ENCODE measurements around the gene LEP.

The LEP gene

DNA sequence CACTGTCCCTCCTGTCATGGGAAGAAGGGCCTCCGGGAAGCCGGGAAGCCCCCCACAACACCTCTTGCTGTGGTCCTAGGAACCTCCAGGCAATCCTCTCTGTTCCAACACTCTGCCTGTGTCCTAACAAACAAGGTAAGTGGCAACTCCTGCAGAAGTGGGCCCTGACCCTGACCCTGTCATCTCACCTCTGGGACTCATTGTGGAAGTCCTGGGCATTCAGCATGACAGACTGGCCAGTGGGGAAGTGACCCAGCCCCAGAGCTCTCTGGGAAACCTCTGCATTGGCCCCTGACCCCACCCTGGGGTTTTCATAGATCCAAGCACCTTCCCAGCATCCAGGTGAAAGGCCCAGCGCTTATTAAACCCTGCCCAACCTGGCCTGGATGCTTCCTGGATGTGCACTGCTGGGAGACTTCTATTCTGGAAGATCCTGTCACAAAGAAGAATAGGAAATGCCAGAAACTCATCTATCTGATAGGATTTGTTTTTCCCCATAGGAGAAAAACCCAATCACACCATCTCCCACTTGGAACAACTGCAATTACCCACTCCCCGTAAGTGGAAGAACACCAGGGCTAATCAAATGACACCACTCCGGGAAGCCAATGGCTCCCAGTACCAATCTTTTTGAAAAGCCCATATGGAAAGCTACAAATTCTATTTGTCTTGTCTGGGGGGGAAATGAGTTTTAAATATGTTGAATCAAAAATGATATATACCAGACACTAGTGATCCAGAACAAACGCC, 24.3 kb downstream of the LEP start:
- H3K4me3 ChIP-seq: no peak overlapping the region
- peaks cover 0 to 2% of the 10 kb centered on the region in 2 donors for H3K27me3 ChIP-seq
- no peak for DNase-seq
- H3K27ac ChIP-seq: no peak overlapping the region
- peaks cover 0 to 16% (median 12%) of the 10 kb centered on the region in 4 donors for H3K4me1 ChIP-seq
- TF ChIP-seq CTCF (IDR thresholded peaks at IDR 0.05): no peak
- no peaks in the 10 kb centered on the region for H3K9me3 ChIP-seq
- intact Hi-C loops (cut with DNase I; ENCODE audit: low total_unique reads): no loop called here
- H3K36me3 ChIP-seq: no peaks in the 10 kb centered on the region

DNA sequence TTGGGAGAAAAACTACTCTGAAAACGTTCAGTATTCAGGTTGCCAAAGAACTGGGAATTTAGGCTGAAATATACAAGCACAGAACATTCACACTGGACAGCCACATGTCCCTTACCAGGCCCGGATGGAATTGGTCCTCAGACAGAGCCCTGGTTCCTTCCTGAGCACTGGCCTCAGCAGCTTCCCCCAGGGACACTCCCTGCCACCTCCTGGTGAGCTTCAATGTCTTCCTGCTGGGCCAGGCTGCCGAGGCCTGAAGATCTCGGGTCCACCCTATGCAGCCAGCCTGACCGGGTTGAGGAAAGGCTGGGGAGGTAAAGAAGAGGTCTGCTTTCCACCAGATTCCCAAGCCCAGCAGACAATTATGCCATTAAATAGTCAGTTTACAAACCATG, 24.8 kb downstream of the LEP start:
- DNase-seq: no peak
- TF ChIP-seq CTCF (IDR thresholded peaks at IDR 0.05): no peak
- Histone ChIP-seq H3K4me1 (peaks cover 0 to 20% (median 15%) of the 10 kb centered on the region in 4 donors), H3K36me3 (no peaks in the 10 kb centered on the region), H3K4me3 (no peak overlapping the region), H3K27me3 (peaks cover 0 to 8% of the 10 kb centered on the region in 2 donors), H3K27ac (no peak overlapping the region), H3K9me3 (no peaks in the 10 kb centered on the region)
- intact Hi-C loops (cut with DNase I; ENCODE audit: low total_unique reads): no loop called here

- Histone ChIP-seq H3K27me3 (peaks cover 0 to 14% of the 10 kb centered on the region in 2 donors), H3K4me3 (peak overlapping the region; percentile 11 to 38), H3K4me1 (peaks cover 0 to 26% (median 21%) of the 10 kb centered on the region in 4 donors), H3K36me3 (no peaks in the 10 kb centered on the region), H3K27ac (peak overlapping the region; percentile 42 to 46), H3K9me3 (no peaks in the 10 kb centered on the region)
- no peak for DNase-seq
- no peak for TF ChIP-seq CTCF (IDR thresholded peaks at IDR 0.05)
- intact Hi-C loops (cut with DNase I; ENCODE audit: low total_unique reads): no loop called here
Observed at GRCh38 chr7:128266529-128266882, 25.4 kb downstream of the LEP start.

DNA sequence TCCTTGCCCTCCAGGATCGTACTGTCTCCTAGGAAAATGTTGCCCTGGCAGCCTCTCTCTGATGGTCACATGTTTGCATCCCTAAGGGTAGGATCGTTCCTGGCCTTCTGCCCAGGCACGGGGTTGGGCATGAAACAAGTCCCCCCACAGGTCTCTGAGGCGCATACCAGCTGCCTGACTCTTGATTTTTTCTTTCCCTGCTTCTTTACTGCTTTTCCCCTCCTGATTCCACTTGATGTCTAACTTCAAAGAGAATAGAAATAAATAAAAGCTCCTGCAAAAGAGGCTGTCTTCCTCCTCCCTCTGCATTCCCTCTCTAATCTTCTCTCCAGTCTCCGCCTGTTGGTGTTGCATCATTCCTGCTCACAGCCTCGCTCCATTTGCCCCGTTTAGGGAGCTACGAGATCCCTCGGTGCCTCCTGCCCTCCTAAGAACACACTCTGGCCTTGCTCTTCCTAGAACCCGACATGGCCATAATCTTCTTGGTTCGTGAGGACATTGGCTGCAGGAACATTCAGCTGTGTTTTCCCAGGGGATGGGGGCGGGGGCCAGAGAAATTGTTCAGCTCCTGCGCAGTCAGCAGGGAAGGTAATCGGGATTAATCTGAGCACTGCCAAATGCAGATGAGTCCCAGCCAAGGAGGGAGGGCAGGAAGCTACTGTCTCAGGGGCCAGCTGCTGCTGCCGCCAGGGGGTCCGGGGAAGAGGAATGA, 26.0 kb downstream of the LEP start:
- DNase-seq: peak; percentile 39 to 74
- H3K27me3 ChIP-seq: peaks cover 0 to 19% of the 10 kb centered on the region in 2 donors
- H3K27ac ChIP-seq: peak overlapping the region; percentile 42 to 46
- intact Hi-C loops (cut with DNase I; ENCODE audit: low total_unique reads): no loop called here
- no peaks in the 10 kb centered on the region for H3K36me3 ChIP-seq
- no peaks in the 10 kb centered on the region for H3K9me3 ChIP-seq
- TF ChIP-seq CTCF (IDR thresholded peaks at IDR 0.05): no peak
- peaks cover 0 to 32% (median 27%) of the 10 kb centered on the region in 4 donors for H3K4me1 ChIP-seq
- H3K4me3 ChIP-seq: peak overlapping the region; percentile 11 to 38

DNA sequence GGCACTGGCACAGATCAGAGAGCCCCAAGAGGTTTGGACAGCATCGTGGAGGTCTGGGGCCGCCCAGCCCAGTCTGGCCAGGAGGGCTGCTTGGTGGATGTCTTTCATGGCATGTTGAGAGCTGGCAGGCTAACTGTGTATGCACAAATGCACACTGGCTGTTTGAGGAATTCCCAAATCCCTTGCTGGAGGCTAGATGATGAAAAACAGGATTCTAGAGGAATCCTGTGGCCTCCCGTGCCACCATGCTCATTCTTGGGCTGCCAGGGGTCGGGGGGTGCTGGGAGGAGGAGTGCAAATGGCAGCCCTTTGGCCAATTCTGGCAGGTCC, 26.5 kb downstream of the LEP start:
- Histone ChIP-seq H3K36me3 (no peaks in the 10 kb centered on the region), H3K4me3 (peak overlapping the region; percentile 11 to 38), H3K27me3 (peaks cover 0 to 25% of the 10 kb centered on the region in 2 donors), H3K27ac (peak overlapping the region; percentile 42 to 46), H3K4me1 (peaks cover 0 to 34% (median 29%) of the 10 kb centered on the region in 4 donors), H3K9me3 (no peaks in the 10 kb centered on the region)
- TF ChIP-seq CTCF (IDR thresholded peaks at IDR 0.05): no peak
- intact Hi-C loops (cut with DNase I; ENCODE audit: low total_unique reads): no loop called here
- DNase-seq: no peak

Data from tibial artery (tissue), 4 donors.